GM19452 (cell line): ENCODE data around the gene WDR13.
"Not testable (repeated sequence)": the region's sequence is repeated elsewhere in the genome, so short reads cannot be mapped to it uniquely, and the experiment has no call there.

ENCODE experiments used
- ATAC-seq: cut with Tn5 transposase; IDR thresholded peaks from one replicate; pipeline ENCODE4 v1.9.1; 2021; ENCODE audit not compliant: unreplicated experiment

Gene WDR13

DNA sequence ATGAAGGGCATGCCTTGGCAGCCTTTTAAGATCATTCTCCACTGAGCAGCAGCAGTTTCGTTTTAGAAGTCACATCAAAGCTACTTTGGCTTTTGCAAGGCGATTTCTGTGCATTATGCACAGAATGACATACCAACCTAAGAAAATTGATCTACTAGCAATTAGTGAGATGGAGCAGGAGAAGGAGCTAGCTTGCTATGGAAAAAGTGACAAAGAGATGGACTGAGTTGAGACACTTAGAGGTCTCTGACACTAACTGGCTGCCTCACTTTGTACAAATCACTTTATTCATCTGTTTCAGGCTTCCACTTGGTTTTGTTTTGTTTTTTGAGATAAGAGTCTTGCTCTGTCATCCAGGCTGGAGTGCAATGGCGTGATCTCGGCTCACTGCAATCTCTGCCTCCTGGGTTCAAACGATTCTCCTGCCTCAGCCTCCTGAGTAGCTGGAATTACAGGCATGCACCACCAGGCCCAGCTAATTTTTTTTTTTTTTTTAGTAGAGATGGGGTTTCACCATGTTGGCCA, 54.8 kb downstream of the WDR13 start:
- not testable (repeated sequence) for ATAC-seq

DNA sequence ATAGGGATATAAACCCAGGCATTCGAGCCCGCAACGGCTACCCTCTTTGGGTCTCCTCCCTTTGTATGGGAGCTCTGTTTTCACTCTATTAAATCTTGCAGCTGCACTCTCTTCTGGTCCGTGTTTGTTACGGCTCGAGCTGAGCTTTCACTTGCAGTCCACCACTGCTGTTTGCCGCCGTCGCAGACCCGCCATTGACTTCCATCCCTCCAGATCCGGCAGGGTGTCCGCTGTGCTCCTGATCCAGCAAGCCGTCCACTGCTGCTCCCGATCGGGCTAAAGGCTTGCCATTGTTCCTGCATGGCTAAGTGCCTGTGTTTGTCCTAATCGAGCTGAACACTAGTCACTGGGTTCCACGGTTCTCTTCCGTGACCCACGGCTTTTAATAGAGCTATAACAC, 57.5 kb downstream of the WDR13 start:
- ATAC-seq, result not testable (repeated sequence)
